Nucleus accumbens (tissue), 56 donors: ENCODE results near the gene MYO16.
A peak's percentile ranks its signal among the peaks of the same experiment; 100 is the strongest.

Experiments used
- DNase-seq, 56 donors: peaks; one replicate each; lab custom pipeline; 2025; lab: John Stamatoyannopoulos, UW

MYO16 gene

GRCh38 chr13:108629181-108629752 is at the start of gene MYO16:
Gene MYO16 (plus strand): TSS chr13:108629611. CDS start chr13:108629845, 234 bp downstream.
- peak in 13 of 56 donors; percentile 0 to 24 (median 9) for DNase-seq

- no peak for DNase-seq
Observed at GRCh38 chr13:108586826-108587225, 42.6 kb upstream of the MYO16 start.

DNA sequence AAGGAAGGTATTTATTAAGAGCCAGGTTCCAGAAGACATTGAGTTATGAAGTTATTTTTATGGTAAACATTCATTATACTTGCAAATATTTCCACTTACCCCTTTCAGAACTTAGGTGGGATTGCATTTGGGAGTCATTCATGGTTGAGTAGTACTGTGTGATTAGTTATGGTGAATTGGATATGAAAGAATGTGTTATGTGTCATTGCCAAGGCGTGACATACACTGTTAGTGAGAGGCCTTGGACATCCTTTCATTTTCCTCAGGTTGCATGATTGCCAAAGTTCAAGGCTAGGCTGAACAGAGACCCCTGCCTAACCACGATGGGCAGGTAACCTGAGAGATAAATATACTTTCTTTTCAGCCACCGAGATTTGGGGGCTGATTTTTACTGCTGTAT is 40.9 kb upstream of the MYO16 start:
- DNase-seq, result no peak

DNA sequence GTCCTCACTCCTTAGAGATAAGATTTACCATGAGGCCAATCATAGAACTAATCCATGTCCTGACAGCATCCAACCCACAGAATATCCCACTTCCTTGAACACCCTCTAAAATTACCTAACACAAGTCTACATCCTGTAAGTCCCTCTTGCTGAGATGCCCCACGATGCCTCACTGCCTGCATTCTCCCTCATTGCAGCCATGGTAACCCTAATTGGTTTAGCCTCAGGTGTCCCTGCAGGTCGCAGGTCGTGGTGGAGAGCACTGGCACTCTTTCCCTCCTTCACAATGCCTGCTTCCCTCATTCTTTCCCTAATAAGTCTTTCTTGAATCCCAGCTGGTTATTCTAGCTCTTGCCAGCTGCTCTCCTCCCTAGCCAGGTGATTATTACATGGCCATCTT is 35.3 kb upstream of the MYO16 start:
- DNase-seq, result no peak

GRCh38 chr13:108595436-108596274 is 33.8 kb upstream of the MYO16 start:
- DNase-seq, result peak in 5 of 56 donors; percentile 1 to 12 (median 6)

- no peak for DNase-seq
Observed at GRCh38 chr13:108597943-108598342, 31.5 kb upstream of the MYO16 start.

DNA sequence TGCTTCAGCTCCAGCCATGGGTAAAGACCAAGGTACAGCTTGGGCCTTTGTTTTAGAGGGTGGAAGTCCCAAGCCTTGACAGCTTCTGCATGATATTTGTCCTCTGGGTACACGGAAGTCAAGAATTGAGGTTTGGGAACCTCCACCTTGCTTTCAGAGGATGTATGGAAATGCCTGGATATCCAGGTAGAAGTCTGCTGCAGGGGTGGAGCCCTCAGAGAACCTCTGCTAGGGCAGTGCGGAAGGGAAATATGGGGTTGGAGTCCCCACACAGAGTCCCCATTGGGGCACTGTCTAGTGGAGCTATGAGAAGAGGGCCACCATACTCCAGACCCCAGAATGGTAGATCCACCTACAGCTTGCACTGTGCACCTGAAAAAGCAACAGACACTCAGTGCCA is 23.0 kb upstream of the MYO16 start:
- DNase-seq, result no peak

GRCh38 chr13:108609353-108609752 is 20.1 kb upstream of the MYO16 start:
- peak in 1 of 56 donors; percentile 0 for DNase-seq

- DNase-seq, result no peak
Observed at GRCh38 chr13:108610507-108610906, 18.9 kb upstream of the MYO16 start.

GRCh38 chr13:108615241-108615640 is 14.2 kb upstream of the MYO16 start:
- DNase-seq, result no peak

GRCh38 chr13:108618233-108618632 is 11.2 kb upstream of the MYO16 start:
- no peak for DNase-seq

DNA sequence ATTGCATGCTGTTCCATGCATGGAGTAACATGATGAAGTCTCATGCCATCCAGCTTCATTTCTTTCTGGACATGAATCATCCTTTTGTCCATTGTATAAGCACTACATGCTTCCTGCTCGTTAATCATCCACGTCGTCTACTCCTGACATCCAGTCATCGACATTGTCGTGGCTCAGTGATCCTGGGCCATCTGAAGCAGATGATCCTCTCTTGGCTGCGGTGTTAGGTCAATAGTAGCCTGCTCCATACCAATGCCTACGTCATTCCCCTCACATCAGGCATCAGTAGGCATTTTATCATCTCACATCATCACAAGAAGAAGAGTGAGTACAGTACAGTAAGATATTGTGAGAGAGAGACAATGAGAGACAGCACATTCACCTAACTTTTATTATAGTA is 7.9 kb upstream of the MYO16 start:
- no peak for DNase-seq

DNA sequence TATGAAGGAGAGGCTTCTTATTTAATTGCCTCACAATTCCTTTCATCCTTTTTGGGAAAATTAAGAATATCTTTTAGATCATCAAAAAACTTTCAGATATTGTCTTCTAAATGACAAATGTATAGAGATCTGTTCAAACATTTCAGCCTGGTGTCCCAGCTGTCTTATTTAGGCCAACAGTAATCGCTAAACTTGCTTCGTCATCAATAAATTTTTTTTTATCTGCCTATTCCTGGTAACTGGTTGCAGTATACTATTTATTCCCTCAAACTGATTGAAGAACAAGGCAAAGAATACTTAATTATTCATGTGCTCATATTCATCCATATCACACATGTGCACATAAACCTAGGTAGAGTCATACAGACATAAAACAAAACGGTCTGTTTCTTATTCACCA is 5.3 kb upstream of the MYO16 start:
- DNase-seq, result no peak

DNA sequence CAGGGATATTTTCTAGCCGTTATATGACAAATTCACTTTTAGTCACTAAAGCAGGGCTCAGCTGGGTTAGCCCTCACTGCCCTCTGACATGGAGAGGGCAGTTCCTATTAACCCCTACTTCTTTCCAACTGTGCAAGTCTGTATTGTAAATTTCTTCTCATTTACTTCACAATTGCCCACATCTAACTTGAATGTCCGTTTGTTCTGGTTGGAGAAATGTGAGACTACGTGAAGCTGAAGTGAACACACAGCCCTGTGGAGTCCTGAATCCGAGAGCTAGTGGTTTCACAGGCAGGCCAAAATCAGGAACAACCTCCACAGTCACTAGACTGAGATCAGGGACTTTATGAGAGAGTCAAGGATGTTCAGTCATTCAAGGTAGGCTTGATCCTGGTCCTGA is 4.4 kb upstream of the MYO16 start:
- DNase-seq, result no peak

DNA sequence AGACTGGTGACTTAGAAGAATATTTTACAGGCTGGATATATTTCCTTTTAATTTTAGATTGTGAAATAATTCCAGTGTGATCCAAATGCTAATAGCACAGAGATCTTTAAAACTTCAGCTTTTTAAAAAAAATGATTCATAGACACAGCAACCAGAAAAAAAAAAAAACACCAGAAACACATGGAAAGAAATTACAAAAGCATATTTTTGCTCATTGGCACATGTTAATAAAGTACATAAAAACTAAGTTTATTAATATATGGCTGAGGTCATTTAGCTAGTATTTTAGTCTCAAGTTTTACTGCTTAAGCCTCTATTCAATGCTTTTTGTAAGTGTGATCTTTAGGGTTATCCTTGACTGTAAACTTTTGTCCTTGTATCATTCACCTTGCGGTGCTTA is 577 bp downstream of the MYO16 start:
- DNase-seq, result no peak

- no peak for DNase-seq
Observed at GRCh38 chr13:108632649-108633167, 3.3 kb downstream of the MYO16 start.

DNA sequence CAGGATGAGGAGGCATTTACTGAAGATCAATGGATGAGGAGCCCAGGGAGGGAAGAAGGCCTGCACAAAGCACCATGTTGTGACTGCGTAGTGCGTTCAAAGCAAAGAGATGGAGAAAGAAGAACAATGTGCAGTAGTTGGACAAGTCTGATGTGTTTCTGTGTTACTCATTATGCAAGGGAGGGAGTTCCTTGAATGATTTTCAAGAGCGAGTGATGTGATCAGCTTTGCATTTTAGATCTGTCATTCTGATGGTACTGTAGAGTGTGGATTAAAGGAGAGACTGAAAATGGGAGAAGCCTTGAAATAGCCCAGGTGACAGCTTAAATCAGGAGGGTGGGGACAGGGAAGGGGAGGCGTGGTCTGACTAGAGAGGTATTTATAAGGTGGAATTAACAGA is 9.5 kb downstream of the MYO16 start:
- DNase-seq, result no peak

GRCh38 chr13:108643646-108644353 is 14.4 kb downstream of the MYO16 start:
- DNase-seq, result no peak

GRCh38 chr13:108645376-108645775 is 16.0 kb downstream of the MYO16 start:
- no peak for DNase-seq

- DNase-seq, result no peak
Observed at GRCh38 chr13:108650271-108650670, 20.9 kb downstream of the MYO16 start.

DNA sequence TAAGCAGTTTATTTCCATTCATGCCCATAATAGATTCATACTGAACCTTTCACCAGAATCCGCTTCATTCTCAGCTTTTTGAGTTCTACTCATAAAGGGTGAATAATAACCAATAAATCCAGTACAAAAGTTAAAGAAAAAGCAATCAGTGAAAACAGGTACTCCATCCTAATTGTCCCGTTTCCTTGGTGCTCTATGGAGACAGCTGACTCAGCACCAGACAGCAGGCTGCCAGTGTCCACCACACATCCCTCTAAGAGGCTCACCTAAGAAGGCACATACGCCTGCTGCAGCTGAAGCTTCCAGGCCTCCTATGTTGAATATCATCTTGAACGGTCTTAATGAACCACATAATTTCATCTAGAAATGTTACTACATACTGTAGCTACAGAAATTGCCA is 27.3 kb downstream of the MYO16 start:
- no peak for DNase-seq
